Measurements from ENCODE around the gene CELF2.

CELF2 gene

GRCh38 chr10:11205030-11205772 lies 187.5 kb downstream of the CELF2 start:
- no peak for DNase-seq

GRCh38 chr10:11206676-11207559 lies 189.2 kb downstream of the CELF2 start:
- no peak for DNase-seq

GRCh38 chr10:11207560-11207844 lies 189.8 kb downstream of the CELF2 start:
- no peak for DNase-seq

GRCh38 chr10:11208243-11208642 lies 190.6 kb downstream of the CELF2 start:
- DNase-seq, result no peak

GRCh38 chr10:11208908-11209829 lies 191.5 kb downstream of the CELF2 start:
- peak in 1 of 2 experiments; percentile 48 for DNase-seq

GRCh38 chr10:11209830-11210181 lies 192.1 kb downstream of the CELF2 start:
- no peak for DNase-seq

GRCh38 chr10:11210211-11210922 lies 192.7 kb downstream of the CELF2 start:
- DNase-seq, result no peak

GRCh38 chr10:11212288-11213085 lies 194.8 kb downstream of the CELF2 start:
- DNase-seq, result no peak

- DNase-seq, result no peak
These were observed 195.5 kb downstream of the CELF2 start for GRCh38 chr10:11213137-11213536.

- DNase-seq, result no peak
These were observed 196.7 kb downstream of the CELF2 start for GRCh38 chr10:11214407-11214806.

GRCh38 chr10:11215471-11215870 lies 197.8 kb downstream of the CELF2 start:
- no peak for DNase-seq

- DNase-seq, result no peak
These were observed 199.8 kb downstream of the CELF2 start for GRCh38 chr10:11217521-11217920.

GRCh38 chr10:11218395-11218794 lies 200.7 kb downstream of the CELF2 start:
- DNase-seq, result peak in 1 of 2 experiments; percentile 49

GRCh38 chr10:11219431-11219830 lies 201.8 kb downstream of the CELF2 start:
- DNase-seq, result no peak

GRCh38 chr10:11223081-11223480 lies 205.4 kb downstream of the CELF2 start:
- DNase-seq, result no peak

- DNase-seq, result no peak
These were observed 206.0 kb downstream of the CELF2 start for GRCh38 chr10:11223507-11224140.

GRCh38 chr10:11224321-11224720 lies 206.6 kb downstream of the CELF2 start:
- no peak for DNase-seq

GRCh38 chr10:11224792-11225416 lies 207.2 kb downstream of the CELF2 start:
- no peak for DNase-seq

- DNase-seq, result peak; percentile 64 to 79
These were observed 208.3 kb downstream of the CELF2 start for GRCh38 chr10:11225935-11226334.

- DNase-seq, result no peak
These were observed 209.4 kb downstream of the CELF2 start for GRCh38 chr10:11227103-11227502.

- DNase-seq, result no peak
These were observed 212.2 kb downstream of the CELF2 start for GRCh38 chr10:11229893-11230292.

Data from activated CD4-positive, alpha-beta T cell treated with anti-CD3 and anti-CD28 coated beads, Interleukin-2, amount 50 U/mL, for 48 hours (primary cell).